Motor neuron (in vitro differentiated cells): ENCODE data around the gene LMO7. TPM values are rescaled to one million over a fixed set of nuclear protein-coding genes. Genes with fewer than 3 reads are reported as not detected.

Source experiments
- ATAC-seq, 8 experiments: fragments of 200-7000 bp; cut with Tn5 transposase; replicated peaks in 6 of 8; 2 replicates each; pipeline ENCODE4 v1.8.0; 2021; ENCODE audit warnings: mild to moderate bottlenecking in 8 of 8, moderate library complexity in 8 of 8
- H3K27ac ChIP-seq, 2 donors: fragments of 250-450 bp; sonication (Bioruptor Pico); 2 replicates each; pipeline ENCODE4 v1.9.0; 2021; ENCODE audit warnings: antibody characterized with exemption in 2 of 2, mild to moderate bottlenecking in 2 of 2, moderate library complexity in 1 of 2
- H3K4me1 ChIP-seq, 2 donors: fragments of 250-450 bp; sonication (Bioruptor Pico); replicated peaks in 1 of 2; 2 replicates each; pipeline ENCODE4 v1.6.1; 2021; ENCODE audit warnings: antibody characterized with exemption in 2 of 2, mild to moderate bottlenecking in 2 of 2, moderate library complexity in 1 of 2
- H3K4me3 ChIP-seq, 5 donors: fragments of 250-450 bp; sonication (Bioruptor Pico); 2 replicates each; pipeline ENCODE4 v1.9.0; 2021; ENCODE audit warnings: antibody characterized with exemption in 5 of 5, mild to moderate bottlenecking in 5 of 5, moderate library complexity in 4 of 5
- WGBS, 10 experiments: fragments of 450-650 bp; shearing (Covaris generic); methylation state at CpG; one replicate each; pipeline ENCODE4 v1.0.0; 2022; 5-methylcytosine and 5-hydroxymethylcytosine counted together
- in situ Hi-C, 9 experiments: fragments of 400-800 bp; cut with MboI; loops; one replicate each; pipeline ENCODE4 v1.15.0; 2021; ENCODE audit warnings: low sequenced_read_pairs in 9 of 9, low pct_unique_long_range_greater_than_20kb in 2 of 9; ENCODE audit not compliant: unreplicated experiment in 9 of 9
- total RNA-seq, 8 experiments: library from RNA; unstranded; fragments of 300-600 nt; gene quantifications; 2 replicates each; pipeline versions ENCODE4 v1.2.3 to v1.2.4, GENCODE V29; 2022

The LMO7 gene
- total RNA-seq, 8 experiments from 2014 or later: 3.5 to 1,519 (median 32.1) TPM

DNA sequence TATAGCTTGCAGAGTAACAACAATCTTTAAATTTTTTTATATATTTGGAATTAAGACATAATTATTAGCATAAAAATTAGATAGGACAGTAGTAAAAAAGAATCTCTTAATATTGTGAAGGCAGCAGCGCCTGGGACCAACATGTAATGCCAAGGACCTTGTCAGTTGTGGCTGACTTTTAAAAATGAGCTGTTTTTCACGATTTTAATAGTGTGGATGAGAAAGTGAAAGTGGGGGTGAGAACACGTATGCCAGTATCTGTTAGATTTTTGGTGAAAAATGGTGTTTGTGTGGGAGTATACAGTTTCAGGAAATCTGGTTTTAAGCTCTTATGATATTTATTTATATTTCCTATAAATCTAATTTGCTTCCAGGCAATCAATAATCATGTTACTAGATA, 125.2 kb downstream of the LMO7 start:
- in situ Hi-C loops: no loop called here
- no peak overlapping the region for H3K4me3 ChIP-seq
- no peak for ATAC-seq
- WGBS, 10 experiments: 0 to 93% (median 73%) methylated on average over 1 to 3 of the region's 3 CpGs
- no peak overlapping the region for H3K27ac ChIP-seq
- H3K4me1 ChIP-seq: no peaks in the 10 kb centered on the region

- in situ Hi-C loops: no loop called here
- no peak overlapping the region for H3K27ac ChIP-seq
- ATAC-seq: peak in 1 of 8 experiments; percentile 8
- 0 to 100% (median 95%) methylated on average over 1 to 7 of the region's 7 CpGs for WGBS, 10 experiments
- H3K4me3 ChIP-seq: no peak overlapping the region
- H3K4me1 ChIP-seq: no peaks in the 10 kb centered on the region
These were observed 126.2 kb downstream of the LMO7 start for GRCh38 chr13:75762076-75762937.

DNA sequence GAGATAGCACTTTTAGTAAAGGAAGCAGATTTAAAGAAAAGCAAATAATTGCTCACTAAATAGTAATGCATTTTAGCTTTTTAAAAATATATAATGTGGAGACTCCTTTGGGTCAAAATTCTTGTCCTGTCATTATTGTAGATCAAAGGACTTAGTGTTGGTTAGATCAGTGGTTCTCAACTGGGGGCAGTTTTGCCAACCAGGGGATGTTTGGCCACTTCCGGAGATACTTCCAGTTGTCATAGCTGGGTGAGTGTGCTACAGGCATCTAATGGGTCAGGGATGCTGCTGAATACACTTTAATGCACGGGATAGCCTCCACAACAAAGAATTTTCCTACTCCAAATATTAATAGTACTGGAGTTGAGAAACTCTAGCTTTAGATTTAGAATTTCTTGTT, 126.8 kb downstream of the LMO7 start:
- WGBS, 10 experiments: 37 to 100% (median 73%) methylated on average over 1 to 2 of the region's 2 CpGs; no CpG with 5 or more reads in 2 of the 10 experiments
- H3K4me1 ChIP-seq: no peaks in the 10 kb centered on the region
- H3K4me3 ChIP-seq: no peak overlapping the region
- in situ Hi-C loops: no loop called here
- ATAC-seq: no peak
- H3K27ac ChIP-seq: no peak overlapping the region

DNA sequence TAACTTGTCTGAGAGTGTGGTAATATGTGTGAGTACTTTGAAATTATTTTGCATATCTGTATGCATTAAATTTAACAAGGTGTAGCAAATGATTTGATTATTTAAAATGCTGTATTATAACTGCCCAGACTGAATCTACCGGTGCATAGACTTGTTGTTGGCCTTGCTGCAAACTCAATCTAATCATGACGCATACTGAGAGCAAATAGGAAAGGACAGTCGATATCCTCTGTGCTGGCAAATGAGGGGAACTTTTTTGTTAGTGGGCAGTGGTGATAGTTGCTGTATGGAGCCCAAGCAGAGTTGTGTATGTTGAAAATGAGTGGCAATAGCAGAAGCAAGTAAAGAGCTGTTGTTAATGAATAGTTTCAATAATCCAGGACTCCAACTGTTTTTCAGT, 127.4 kb downstream of the LMO7 start:
- 65 to 100% (median 94%) methylated on average over 1 to 3 of the region's 3 CpGs; no CpG with 5 or more reads in 3 of the 10 experiments for WGBS, 10 experiments
- no peaks in the 10 kb centered on the region for H3K4me1 ChIP-seq
- no peak overlapping the region for H3K27ac ChIP-seq
- ATAC-seq: no peak
- no peak overlapping the region for H3K4me3 ChIP-seq
- in situ Hi-C loops: no loop called here

DNA sequence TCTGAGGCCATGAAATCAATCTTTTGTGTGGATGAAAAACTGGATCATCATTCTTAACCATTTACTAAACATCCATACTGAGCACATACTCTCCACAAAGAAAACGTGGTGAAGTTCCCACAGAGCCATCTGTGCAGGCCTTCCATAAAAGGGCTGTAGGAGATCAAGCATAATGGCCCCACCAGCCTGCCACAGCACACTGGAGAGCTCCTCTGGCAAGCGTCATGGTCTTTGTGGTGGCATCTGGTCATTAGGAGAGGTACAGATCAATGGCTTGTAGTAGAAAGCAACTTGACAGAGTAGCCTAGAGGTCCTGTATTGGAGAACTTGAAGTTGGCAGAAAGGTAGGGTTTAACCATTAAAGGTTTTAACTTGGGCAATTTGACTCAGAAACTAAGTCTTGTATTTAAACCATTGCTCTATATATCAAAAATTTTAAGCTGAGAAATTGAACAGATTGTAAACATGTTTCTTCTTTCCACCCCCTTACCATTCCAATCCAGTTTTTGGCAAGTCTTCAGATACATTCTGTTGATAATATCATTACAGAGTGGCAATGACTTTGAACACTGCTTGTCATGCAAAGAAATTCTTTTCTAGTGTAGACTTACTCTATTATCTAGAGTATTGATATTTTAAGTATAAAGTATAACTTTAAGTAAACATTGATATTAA, 128.3 kb downstream of the LMO7 start:
- Histone ChIP-seq H3K27ac (no peak overlapping the region), H3K4me3 (no peak overlapping the region), H3K4me1 (no peaks in the 10 kb centered on the region)
- ATAC-seq: no peak
- WGBS, 10 experiments: 60 to 100% (median 83%) methylated on average over 1 to 2 of the region's 2 CpGs; no CpG with 5 or more reads in 3 of the 10 experiments
- in situ Hi-C loops: no loop called here

DNA sequence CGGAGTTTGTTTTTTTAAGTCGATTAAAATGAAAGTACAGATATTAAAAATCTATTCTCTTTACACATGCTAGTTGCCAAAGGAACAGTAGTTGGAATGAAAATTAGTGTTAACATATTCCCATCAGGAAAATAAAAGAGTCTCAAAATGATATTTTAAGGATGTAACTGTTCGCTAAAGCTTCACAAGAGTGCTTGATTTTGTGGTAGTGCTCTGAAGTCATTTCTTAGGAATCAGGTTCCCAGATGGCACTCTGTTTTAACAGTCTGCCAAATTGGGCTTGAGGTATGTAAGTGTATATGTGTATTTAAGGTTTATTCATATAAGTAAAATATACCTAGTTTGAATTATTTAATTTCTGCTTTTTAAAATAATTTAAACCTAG, 128.8 kb downstream of the LMO7 start:
- H3K4me3 ChIP-seq: no peak overlapping the region
- H3K4me1 ChIP-seq: no peaks in the 10 kb centered on the region
- in situ Hi-C loops: no loop called here
- no peak for ATAC-seq
- no peak overlapping the region for H3K27ac ChIP-seq
- 75 to 100% (median 91%) methylated on average over 1 to 3 of the region's 3 CpGs for WGBS, 10 experiments

DNA sequence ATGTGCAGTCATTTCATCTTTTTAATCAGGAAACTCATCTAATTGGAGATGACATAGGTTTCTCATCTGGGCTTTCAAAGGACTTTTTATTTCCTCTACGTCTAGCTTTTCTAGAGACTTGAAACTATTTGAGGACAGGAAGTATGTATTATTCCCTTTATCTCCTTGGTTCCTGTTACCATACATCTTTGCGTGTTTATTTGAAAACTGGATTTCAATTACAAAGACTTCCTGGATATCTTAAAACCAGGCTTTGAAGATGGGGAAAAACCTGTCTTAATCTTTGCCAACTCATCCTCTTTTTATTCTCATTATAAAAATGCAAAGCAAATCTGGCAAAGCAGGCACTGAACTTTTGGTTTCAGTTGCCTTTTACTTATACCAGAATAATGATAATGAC, 130.5 kb downstream of the LMO7 start:
- in situ Hi-C loops: no loop called here
- 75 to 100% (median 86%) methylated on average over 1 to 2 of the region's 2 CpGs; no CpG with 5 or more reads in 1 of the 10 experiments for WGBS, 10 experiments
- Histone ChIP-seq H3K4me1 (no peaks in the 10 kb centered on the region), H3K4me3 (no peak overlapping the region), H3K27ac (no peak overlapping the region)
- no peak for ATAC-seq

- ATAC-seq: no peak
- Histone ChIP-seq H3K27ac (no peak overlapping the region), H3K4me1 (no peaks in the 10 kb centered on the region), H3K4me3 (no peak overlapping the region)
- in situ Hi-C loops: no loop called here
- 0 to 44% (median 0%) methylated on average over 1 of the region's 1 CpG; no CpG with 5 or more reads in 3 of the 10 experiments for WGBS, 10 experiments
These were observed 133.2 kb downstream of the LMO7 start for GRCh38 chr13:75769141-75769905.

- 50 to 100% (median 100%) methylated on average over 1 of the region's 1 CpG; no CpG with 5 or more reads in 6 of the 10 experiments for WGBS, 10 experiments
- in situ Hi-C loops: no loop called here
- ATAC-seq: peak in 1 of 8 experiments; percentile 20
- Histone ChIP-seq H3K27ac (no peak overlapping the region), H3K4me3 (no peak overlapping the region), H3K4me1 (no peaks in the 10 kb centered on the region)
These were observed 134.0 kb downstream of the LMO7 start for GRCh38 chr13:75770164-75770563.

DNA sequence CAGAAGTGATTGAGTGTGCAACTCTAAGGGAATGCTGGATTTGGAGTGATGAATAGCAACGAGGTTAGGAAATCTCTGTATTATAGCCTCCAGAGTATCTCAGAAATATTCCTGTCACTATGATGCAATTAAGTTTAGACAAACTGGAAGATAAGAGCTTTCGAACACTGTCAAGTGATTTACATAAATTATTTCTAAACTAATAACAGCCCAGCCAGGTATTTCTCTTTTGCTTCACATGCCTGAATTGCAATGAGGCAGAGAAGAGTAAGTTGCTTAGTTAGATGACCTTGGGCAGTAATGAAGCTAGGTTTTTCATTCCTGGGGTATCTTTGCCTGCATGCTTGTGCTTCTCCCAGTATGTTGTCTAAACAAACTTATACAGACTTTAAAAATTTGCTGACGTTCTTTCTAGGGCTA, 134.5 kb downstream of the LMO7 start:
- H3K4me3 ChIP-seq: no peak overlapping the region
- ATAC-seq: peak in 3 of 8 experiments; percentile 7 to 40 (median 38)
- in situ Hi-C loops: no loop called here
- 0 to 100% (median 72%) methylated on average over 1 to 3 of the region's 3 CpGs for WGBS, 10 experiments
- H3K4me1 ChIP-seq: no peaks in the 10 kb centered on the region
- H3K27ac ChIP-seq: no peak overlapping the region

GRCh38 chr13:75771226-75771625, 135.1 kb downstream of the LMO7 start:
- 53 to 100% (median 92%) methylated on average over 1 of the region's 1 CpG; no CpG with 5 or more reads in 1 of the 10 experiments for WGBS, 10 experiments
- peak in 1 of 8 experiments; percentile 39 for ATAC-seq
- Histone ChIP-seq H3K27ac (no peak overlapping the region), H3K4me3 (no peak overlapping the region), H3K4me1 (no peaks in the 10 kb centered on the region)
- in situ Hi-C loops: no loop called here

DNA sequence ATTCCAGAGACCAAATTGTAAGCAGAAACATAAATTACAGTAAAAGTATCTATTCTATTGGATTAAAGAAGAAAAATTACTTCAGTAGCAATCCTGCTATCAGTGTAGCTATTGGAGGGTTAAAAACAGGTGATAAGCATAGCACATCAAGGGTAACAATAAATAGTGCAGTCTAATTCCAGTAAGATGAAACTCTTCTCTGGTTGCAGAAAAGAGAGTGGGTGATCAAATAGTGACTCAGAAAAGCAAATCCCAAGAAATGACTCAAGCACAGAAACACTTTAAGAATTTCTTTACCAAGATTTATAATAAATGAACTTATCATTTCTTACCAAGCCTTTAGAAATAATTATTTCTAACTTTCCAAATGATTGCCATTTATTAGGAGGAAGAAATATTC, 135.7 kb downstream of the LMO7 start:
- peak in 3 of 8 experiments; percentile 11 to 57 (median 43) for ATAC-seq
- Histone ChIP-seq H3K4me1 (no peaks in the 10 kb centered on the region), H3K4me3 (no peak overlapping the region), H3K27ac (no peak overlapping the region)
- in situ Hi-C loops: no loop called here

DNA sequence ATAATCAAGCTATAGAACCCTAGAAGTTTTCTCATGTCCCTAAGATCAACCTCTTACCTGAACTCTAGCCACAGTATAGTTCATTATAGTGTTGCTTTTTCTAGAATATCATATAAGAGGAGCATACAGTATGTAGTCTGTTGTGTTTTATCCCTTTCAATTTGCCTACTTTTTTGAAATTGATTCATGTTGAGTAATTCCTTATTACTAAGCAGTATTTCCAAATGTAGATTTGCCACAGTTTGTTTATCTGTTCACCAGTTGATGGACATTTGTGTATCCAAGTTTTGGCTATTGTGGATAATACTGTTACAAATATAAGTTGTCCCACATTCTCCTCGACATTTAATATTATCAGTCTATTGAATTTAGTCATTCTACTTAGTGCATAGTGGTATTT, 138.0 kb downstream of the LMO7 start:
- Histone ChIP-seq H3K27ac (no peak overlapping the region), H3K4me3 (no peak overlapping the region), H3K4me1 (no peaks in the 10 kb centered on the region)
- WGBS, 10 experiments: 29 to 100% (median 69%) methylated on average over 1 of the region's 1 CpG; no CpG with 5 or more reads in 1 of the 10 experiments
- no peak for ATAC-seq
- in situ Hi-C loops: no loop called here
